ENCODE measurements around the gene RSRC1.

The RSRC1 gene

GRCh38 chr3:158418035-158418434 is 308.1 kb downstream of the RSRC1 start:
- DNase-seq, result no peak
- TF ChIP-seq GATA1 (IDR thresholded peaks at IDR 0.05; ENCODE audit: low read depth, low read length) (no peak), POLR2A (IDR thresholded peaks at IDR 0.05; ENCODE audit: low read length) (no peak)

GRCh38 chr3:158419820-158420653 is 310.1 kb downstream of the RSRC1 start:
- DNase-seq, result no peak
- TF ChIP-seq POLR2A (IDR thresholded peaks at IDR 0.05; ENCODE audit: low read length), result no peak
- TF ChIP-seq GATA1 (IDR thresholded peaks at IDR 0.05; ENCODE audit: low read depth, low read length), result no peak

DNA sequence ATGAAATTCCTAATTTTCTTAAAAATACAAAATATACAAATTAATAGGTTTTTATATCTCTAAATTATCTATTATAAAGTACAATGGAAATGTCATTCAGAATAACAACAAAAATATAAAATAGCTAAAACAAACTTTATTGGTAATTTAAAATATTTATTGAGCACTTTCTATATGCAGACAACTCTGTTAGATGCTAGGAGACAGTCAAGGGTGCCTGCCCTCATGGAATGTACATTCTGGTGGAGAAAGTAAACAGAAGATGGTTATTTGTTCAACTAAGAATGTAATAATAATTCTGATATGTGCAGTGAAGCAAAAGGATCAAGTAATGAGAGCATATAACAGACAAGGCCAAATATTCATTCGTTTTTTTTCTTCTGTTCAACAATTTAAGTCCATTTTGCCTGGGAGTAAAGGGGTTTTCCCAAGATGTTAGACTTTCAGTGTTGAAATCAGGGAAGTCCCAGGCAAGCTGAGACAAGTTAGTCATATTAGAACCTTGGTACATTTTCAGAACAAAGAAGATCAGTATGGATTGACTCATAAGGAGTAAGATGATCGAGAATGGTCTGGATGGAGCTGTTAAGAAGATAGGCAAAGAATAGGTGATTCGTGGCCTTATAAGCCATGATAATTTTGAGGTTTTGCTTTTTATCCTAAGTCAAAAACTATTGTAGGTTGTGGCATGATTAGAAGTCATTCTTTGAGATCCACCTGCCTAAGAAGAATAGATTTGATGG is 310.9 kb downstream of the RSRC1 start:
- TF ChIP-seq GATA1 (IDR thresholded peaks at IDR 0.05; ENCODE audit: low read depth, low read length) (no peak), POLR2A (IDR thresholded peaks at IDR 0.05; ENCODE audit: low read length) (no peak)
- no peak for DNase-seq

GRCh38 chr3:158430448-158430847 is 320.6 kb downstream of the RSRC1 start:
- DNase-seq, result no peak
- no peak for TF ChIP-seq GATA1 (IDR thresholded peaks at IDR 0.05; ENCODE audit: low read depth, low read length)
- no peak for TF ChIP-seq POLR2A (IDR thresholded peaks at IDR 0.05; ENCODE audit: low read length)

- DNase-seq, result no peak
- TF ChIP-seq GATA1 (IDR thresholded peaks at IDR 0.05; ENCODE audit: low read depth, low read length) (no peak), POLR2A (IDR thresholded peaks at IDR 0.05; ENCODE audit: low read length) (no peak)
These were observed 321.1 kb downstream of the RSRC1 start for GRCh38 chr3:158430968-158431367.

DNA sequence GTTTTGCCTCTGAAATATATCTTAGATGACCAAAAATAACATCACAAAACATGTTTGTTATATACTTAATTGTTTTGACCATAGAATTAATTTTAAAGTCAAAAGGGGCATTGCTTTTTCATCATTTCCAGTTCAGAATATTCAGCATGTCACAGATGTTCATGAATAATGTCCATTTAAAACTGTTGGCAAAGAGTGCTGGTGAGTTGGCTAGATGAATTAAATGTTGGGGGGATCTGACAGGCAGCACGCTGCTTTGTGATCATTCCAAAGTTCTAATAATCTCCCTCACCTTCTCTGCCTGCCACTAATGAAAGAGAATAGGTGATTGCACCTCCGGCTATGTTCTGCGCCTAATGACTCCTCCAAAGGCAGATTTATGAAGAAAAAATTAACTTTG is 321.9 kb downstream of the RSRC1 start:
- no peak for DNase-seq
- no peak for TF ChIP-seq POLR2A (IDR thresholded peaks at IDR 0.05; ENCODE audit: low read length)
- no peak for TF ChIP-seq GATA1 (IDR thresholded peaks at IDR 0.05; ENCODE audit: low read depth, low read length)

- peak; percentile 71 to 85 for DNase-seq
These were observed 324.6 kb downstream of the RSRC1 start for GRCh38 chr3:158434412-158435038.

GRCh38 chr3:158443632-158444031 is 333.7 kb downstream of the RSRC1 start:
- TF ChIP-seq POLR2A (IDR thresholded peaks at IDR 0.05; ENCODE audit: low read length) (no peak), GATA1 (IDR thresholded peaks at IDR 0.05; ENCODE audit: low read depth, low read length) (no peak)
- no peak for DNase-seq

More at GRCh38 chr3:158434412-158435038, 324.6 kb downstream of the RSRC1 start:
- no peak for TF ChIP-seq GATA1 (IDR thresholded peaks at IDR 0.05; ENCODE audit: low read depth, low read length)
- TF ChIP-seq POLR2A (IDR thresholded peaks at IDR 0.05; ENCODE audit: low read length), result no peak

- no peak for TF ChIP-seq POLR2A (IDR thresholded peaks at IDR 0.05; ENCODE audit: low read length)
- TF ChIP-seq GATA1 (IDR thresholded peaks at IDR 0.05; ENCODE audit: low read depth, low read length), result no peak
- DNase-seq, result no peak
These were observed 337.5 kb downstream of the RSRC1 start for GRCh38 chr3:158447408-158447807.

GRCh38 chr3:158451405-158452055 is 341.6 kb downstream of the RSRC1 start:
- DNase-seq, result no peak
- TF ChIP-seq GATA1 (IDR thresholded peaks at IDR 0.05; ENCODE audit: low read depth, low read length), result no peak
- no peak for TF ChIP-seq POLR2A (IDR thresholded peaks at IDR 0.05; ENCODE audit: low read length)

GRCh38 chr3:158452334-158452733 is 342.4 kb downstream of the RSRC1 start:
- TF ChIP-seq GATA1 (IDR thresholded peaks at IDR 0.05; ENCODE audit: low read depth, low read length) (no peak), POLR2A (IDR thresholded peaks at IDR 0.05; ENCODE audit: low read length) (no peak)
- no peak for DNase-seq

DNA sequence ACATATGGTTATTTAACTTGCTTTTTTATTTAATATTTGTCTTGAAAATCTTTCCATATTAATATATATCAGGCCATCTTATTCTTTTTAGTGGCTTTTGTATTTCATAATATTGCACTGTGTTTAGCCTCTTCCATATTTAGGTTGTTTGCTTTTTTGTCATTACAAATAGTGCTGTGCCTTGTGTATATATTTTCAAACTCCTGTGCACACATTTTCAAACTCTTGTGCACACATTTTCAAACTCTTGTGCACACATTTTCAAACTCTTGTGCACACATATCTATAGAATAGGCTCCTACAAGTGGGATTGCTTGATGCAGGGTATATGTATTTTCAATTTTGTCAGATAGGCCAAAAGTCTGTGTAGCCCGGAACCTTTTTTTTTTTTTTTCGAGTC is 343.1 kb downstream of the RSRC1 start:
- DNase-seq, result no peak
- TF ChIP-seq POLR2A (IDR thresholded peaks at IDR 0.05; ENCODE audit: low read length), result no peak
- no peak for TF ChIP-seq GATA1 (IDR thresholded peaks at IDR 0.05; ENCODE audit: low read depth, low read length)

GRCh38 chr3:158453865-158454264 is 344.0 kb downstream of the RSRC1 start:
- DNase-seq, result no peak
- TF ChIP-seq GATA1 (IDR thresholded peaks at IDR 0.05; ENCODE audit: low read depth, low read length) (no peak), POLR2A (IDR thresholded peaks at IDR 0.05; ENCODE audit: low read length) (no peak)

- TF ChIP-seq GATA1 (IDR thresholded peaks at IDR 0.05; ENCODE audit: low read depth, low read length), result no peak
- no peak for TF ChIP-seq POLR2A (IDR thresholded peaks at IDR 0.05; ENCODE audit: low read length)
- DNase-seq, result no peak
These were observed 345.5 kb downstream of the RSRC1 start for GRCh38 chr3:158455406-158455805.
